Lower leg skin (tissue), 3 donors: ENCODE measurements around the gene B4GALT6.

Experiments
- POLR2A ChIP-seq, 2 donors: fragments of 450-650 bp; IDR thresholded peaks; one replicate each; pipeline ENCODE4 v1.6.1; 2016 to 2017; ENCODE audit warnings: antibody characterized with exemption in 2 of 2, mild to moderate bottlenecking in 1 of 2, moderate library complexity in 1 of 2
- TF ChIP-seq, protein P1 (sequence below), 3 donors: fragments of 450-650 bp; IDR thresholded peaks; one replicate each; pipeline ENCODE4 v1.5.1; 2016; ENCODE audit warnings: antibody characterized with exemption in 3 of 3, mild to moderate bottlenecking in 3 of 3, moderate library complexity in 2 of 3

DNA sequence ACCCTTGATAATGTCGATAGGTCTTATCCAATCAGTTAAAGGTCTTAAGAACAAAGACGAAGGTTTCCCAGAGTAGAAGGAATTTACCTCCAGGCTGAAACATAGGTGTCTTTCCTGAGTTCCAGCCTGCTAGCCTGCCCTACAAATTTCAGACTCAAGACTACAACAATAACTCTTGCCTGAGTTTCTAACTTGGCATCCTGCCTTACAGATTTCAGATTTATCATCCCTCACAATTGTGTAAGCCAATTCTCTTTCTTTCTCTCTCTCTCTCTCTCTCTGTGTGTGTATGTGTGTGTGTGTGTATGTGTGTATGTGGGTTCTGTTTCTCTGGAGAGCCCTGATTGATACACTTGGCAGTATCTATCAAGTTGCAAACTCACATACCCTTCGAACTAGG lies 37.2 kb upstream of the B4GALT6 start:
- TF ChIP-seq, protein P1, sequence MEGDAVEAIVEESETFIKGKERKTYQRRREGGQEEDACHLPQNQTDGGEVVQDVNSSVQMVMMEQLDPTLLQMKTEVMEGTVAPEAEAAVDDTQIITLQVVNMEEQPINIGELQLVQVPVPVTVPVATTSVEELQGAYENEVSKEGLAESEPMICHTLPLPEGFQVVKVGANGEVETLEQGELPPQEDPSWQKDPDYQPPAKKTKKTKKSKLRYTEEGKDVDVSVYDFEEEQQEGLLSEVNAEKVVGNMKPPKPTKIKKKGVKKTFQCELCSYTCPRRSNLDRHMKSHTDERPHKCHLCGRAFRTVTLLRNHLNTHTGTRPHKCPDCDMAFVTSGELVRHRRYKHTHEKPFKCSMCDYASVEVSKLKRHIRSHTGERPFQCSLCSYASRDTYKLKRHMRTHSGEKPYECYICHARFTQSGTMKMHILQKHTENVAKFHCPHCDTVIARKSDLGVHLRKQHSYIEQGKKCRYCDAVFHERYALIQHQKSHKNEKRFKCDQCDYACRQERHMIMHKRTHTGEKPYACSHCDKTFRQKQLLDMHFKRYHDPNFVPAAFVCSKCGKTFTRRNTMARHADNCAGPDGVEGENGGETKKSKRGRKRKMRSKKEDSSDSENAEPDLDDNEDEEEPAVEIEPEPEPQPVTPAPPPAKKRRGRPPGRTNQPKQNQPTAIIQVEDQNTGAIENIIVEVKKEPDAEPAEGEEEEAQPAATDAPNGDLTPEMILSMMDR (IDR thresholded peaks at IDR 0.05): no peak
- no peak for TF ChIP-seq POLR2A (IDR thresholded peaks at IDR 0.05)
